Body of pancreas (tissue), 4 donors: Measurements from ENCODE around the gene BBS10. TPM values are rescaled to one million over a fixed set of nuclear protein-coding genes. Genes with fewer than 3 reads are reported as not detected.
"Not testable (repeated sequence)": the region's sequence is repeated elsewhere in the genome, so short reads cannot be mapped to it uniquely, and the experiment has no call there.

Experiments used
- ATAC-seq: fragments of 150-250 bp; one replicate; pipeline ENCODE4 v1.9.1; 2016
- DNase-seq, 4 donors: peaks; one replicate each; pipeline ENCODE4 v3.0.0-alpha.2; 2019
- H3K27ac ChIP-seq, 4 donors: fragments of 200-600 bp; sonication (generic); 1 replicate in 3 of 4; 2 replicates in 1 of 4; pipeline versions ENCODE4 v1.5.1 to v1.6.1; 2016 to 2019; ENCODE audit warnings: mild to moderate bottlenecking in 1 of 4, mixed read lengths in 1 of 4, moderate library complexity in 1 of 4
- H3K27me3 ChIP-seq, 2 donors: fragments of 200-600 bp; sonication (generic); one replicate each; pipeline ENCODE4 v1.6.0; 2016; ENCODE audit warnings: mild to moderate bottlenecking in 1 of 2
- H3K36me3 ChIP-seq, 2 donors: fragments of 200-600 bp; sonication (generic); replicated peaks in 1 of 2; 2 replicates each; pipeline ENCODE4 v1.5.1; 2016; ENCODE audit warnings: low read depth in 2 of 2; ENCODE audit not compliant: insufficient read depth in 1 of 2
- H3K4me1 ChIP-seq: fragments of 200-600 bp; sonication (generic); one replicate; pipeline ENCODE4 v1.6.0; 2016
- H3K4me3 ChIP-seq, 2 donors: fragments of 200-600 bp; sonication (generic); 1 replicate in 1 of 2; 2 replicates in 1 of 2; pipeline ENCODE4 v1.5.1; 2016 to 2019
- H3K9me3 ChIP-seq, 3 donors: fragments of 200-600 bp; sonication (generic); 1 replicate in 2 of 3; 2 replicates in 1 of 3; pipeline ENCODE4 v1.5.1; 2016
- CTCF ChIP-seq, 7 experiments: fragments of 450-650 bp in 4 of 7; fragments of 200-600 bp in 3 of 7; sonication (generic) in 3 of 7; IDR thresholded peaks; one replicate each; pipeline ENCODE4 v1.5.1; 2016 to 2019; ENCODE audit warnings: antibody characterized with exemption in 7 of 7
- POLR2A ChIP-seq, 3 donors: fragments of 450-650 bp; IDR thresholded peaks; one replicate each; pipeline ENCODE4 v1.6.1; 2016; ENCODE audit warnings: antibody characterized with exemption in 3 of 3, mild to moderate bottlenecking in 2 of 3
- WGBS, 2 donors: methylation state at CpG; one replicate each; pipeline ENCODE4 v1.1.5; 2017; 5-methylcytosine and 5-hydroxymethylcytosine counted together
- intact Hi-C: fragments of 100-400 bp; cut with DNase I; formaldehyde crosslinking; loops from one replicate; pipeline ENCODE4 v1.15.1; 2023
- total RNA-seq, 2 donors: library from RNA; depleted of rRNA; stranded (reverse); fragments of >200 nt; gene quantifications; one replicate each; pipeline ENCODE4 v1.1.0, GENCODE V29; 2016

Gene BBS10
- total RNA-seq, 2 donors from 2014 or later = 4.0 to 7.0 TPM

- no peaks in the 10 kb centered on the region for H3K27me3 ChIP-seq
- H3K4me1 ChIP-seq = no peaks in the 10 kb centered on the region
- H3K9me3 ChIP-seq = no peaks in the 10 kb centered on the region
- no peak overlapping the region for H3K4me3 ChIP-seq
- 67 to 88% methylated on average over 1 of the region's 1 CpG for WGBS, 2 donors
- ATAC-seq = no peak
- TF ChIP-seq CTCF (IDR thresholded peaks at IDR 0.05) (no peak), POLR2A (IDR thresholded peaks at IDR 0.05) (no peak)
- intact Hi-C loops = no loop called here
- peaks cover 0 to 7% of the 10 kb centered on the region in 2 donors for H3K36me3 ChIP-seq
- no peak for DNase-seq
- H3K27ac ChIP-seq = no peak overlapping the region
Observed at GRCh38 chr12:76374386-76375020, 26.3 kb upstream of the BBS10 start.

DNA sequence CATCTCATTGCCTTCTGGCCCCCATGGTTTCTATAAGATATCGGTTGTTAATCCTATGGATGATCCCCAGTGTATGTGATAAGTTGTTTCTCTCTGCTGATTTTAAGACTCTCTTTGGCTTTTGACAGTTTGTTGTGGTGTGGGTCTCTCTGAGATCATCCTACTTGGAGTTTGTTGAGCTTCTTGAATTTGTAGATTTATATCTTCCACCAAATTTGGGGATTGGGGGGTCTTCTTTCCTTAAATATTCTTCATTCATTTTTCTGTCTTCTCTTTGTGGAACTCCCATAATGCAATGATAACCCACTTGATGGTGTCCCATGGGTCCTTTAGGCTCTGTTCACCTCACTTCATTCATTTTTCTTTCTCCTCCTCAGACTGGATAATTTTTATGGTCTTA lies 20.0 kb upstream of the BBS10 start:
- Histone ChIP-seq H3K9me3 (no peaks in the 10 kb centered on the region), H3K27me3 (no peaks in the 10 kb centered on the region), H3K4me1 (no peaks in the 10 kb centered on the region), H3K4me3 (no peak overlapping the region), H3K36me3 (peaks cover 0 to 2% of the 10 kb centered on the region in 2 donors), H3K27ac (no peak overlapping the region)
- intact Hi-C loops = no loop called here
- DNase-seq = no peak
- ATAC-seq = no peak
- TF ChIP-seq POLR2A (IDR thresholded peaks at IDR 0.05) (no peak), CTCF (IDR thresholded peaks at IDR 0.05) (no peak)
- 90 to 96% methylated on average over 1 of the region's 1 CpG for WGBS, 2 donors

GRCh38 chr12:76366163-76366562 lies 17.9 kb upstream of the BBS10 start:
- ATAC-seq (no peak), DNase-seq (no peak)
- intact Hi-C loops = no loop called here
- no peak for TF ChIP-seq POLR2A (IDR thresholded peaks at IDR 0.05)
- TF ChIP-seq CTCF (IDR thresholded peaks at IDR 0.05) = no peak
- no peaks in the 10 kb centered on the region for H3K27me3 ChIP-seq
- H3K4me1 ChIP-seq = no peaks in the 10 kb centered on the region
- H3K36me3 ChIP-seq = peaks cover 0 to 2% of the 10 kb centered on the region in 2 donors
- H3K27ac ChIP-seq = no peak overlapping the region
- WGBS, 2 donors = 96 to 100% methylated on average over 1 of the region's 1 CpG
- no peaks in the 10 kb centered on the region for H3K9me3 ChIP-seq
- H3K4me3 ChIP-seq = no peak overlapping the region

DNA sequence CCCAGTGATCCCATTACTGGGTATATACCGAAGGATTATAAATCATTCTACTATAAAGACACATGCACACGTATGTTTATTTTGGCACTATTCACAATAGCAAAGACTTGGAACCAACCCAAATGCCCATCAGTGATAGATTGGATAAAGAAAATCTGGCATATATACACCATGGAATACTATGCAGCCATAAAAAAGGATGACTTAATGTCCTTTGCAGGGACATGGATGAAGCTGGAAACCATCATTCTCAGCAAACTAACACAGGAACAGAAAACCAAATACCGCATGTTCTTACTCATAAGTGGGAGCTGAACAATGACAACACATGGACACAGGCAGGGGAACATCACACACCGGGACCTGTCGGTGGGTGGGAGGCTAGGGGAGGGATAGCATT lies 15.9 kb upstream of the BBS10 start:
- intact Hi-C loops, DNase-seq, H3K9me3 ChIP-seq, H3K4me1 ChIP-seq, H3K27me3 ChIP-seq, ATAC-seq, H3K36me3 ChIP-seq, H3K4me3 ChIP-seq, H3K27ac ChIP-seq: not testable (repeated sequence)
- WGBS, 2 donors = 95 to 96% methylated on average over 5 of the region's 5 CpGs

DNA sequence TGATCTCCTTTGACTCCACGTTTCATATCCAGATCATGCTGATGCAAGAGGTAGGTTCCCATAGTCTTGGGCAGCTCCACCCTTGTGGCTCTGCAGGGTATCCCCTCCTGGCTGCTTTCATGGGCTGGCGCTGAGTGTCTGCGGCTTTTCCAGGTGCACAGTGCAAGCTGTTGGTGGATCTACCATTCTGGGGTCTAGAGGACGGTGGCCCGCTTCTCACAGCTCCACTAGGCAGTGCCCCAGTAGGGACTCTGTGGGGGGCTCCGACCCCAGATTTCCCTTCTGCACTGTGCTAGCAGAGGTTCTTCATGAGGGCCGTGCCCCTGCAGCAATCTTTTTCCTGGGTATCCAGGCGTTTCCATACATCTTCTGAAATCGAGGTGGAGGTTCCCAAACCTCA lies 12.1 kb upstream of the BBS10 start:
- WGBS, 2 donors = 92 to 93% methylated on average over 9 of the region's 9 CpGs
- Histone ChIP-seq H3K4me1 (no peaks in the 10 kb centered on the region), H3K4me3 (no peak overlapping the region), H3K36me3 (peaks cover 0 to 2% of the 10 kb centered on the region in 2 donors), H3K27me3 (no peaks in the 10 kb centered on the region), H3K9me3 (no peaks in the 10 kb centered on the region), H3K27ac (no peak overlapping the region)
- DNase-seq = no peak
- intact Hi-C loops = no loop called here
- TF ChIP-seq CTCF (IDR thresholded peaks at IDR 0.05) (no peak), POLR2A (IDR thresholded peaks at IDR 0.05) (no peak)
- no peak for ATAC-seq
